Common myeloid progenitor, CD34-positive (primary cell): ENCODE measurements around the gene PNKD.

Experiments used
- CTCF ChIA-PET: fragments of 350-600 bp; sonication (Branson Sonifier 250); formaldehyde crosslinking; loops from one replicate; lab custom pipeline; 2021; ENCODE audit warnings: antibody characterized with exemption; lab: Charles Lee
- POLR2A ChIA-PET: fragments of 350-600 bp; sonication (Branson Sonifier 250); formaldehyde crosslinking; loops from one replicate; lab custom pipeline; 2021; ENCODE audit warnings: antibody characterized with exemption; lab: Charles Lee
- DNase-seq, 3 donors: peaks; one replicate each; pipeline versions ENCODE4 v3.0.0 to v3.0.0-alpha.2; 2013
- H3K27ac ChIP-seq, 2 experiments: 1 replicate in 1 of 2; 2 replicates in 1 of 2; pipeline ENCODE4 v1.7.0; 2013; ENCODE audit warnings: inconsistent platforms in 2 of 2, low read length in 2 of 2, mild to moderate bottlenecking in 2 of 2, low read depth in 1 of 2, moderate library complexity in 1 of 2; ENCODE audit not compliant: severe bottlenecking in 2 of 2, insufficient read depth in 1 of 2, poor library complexity in 1 of 2
- H3K27me3 ChIP-seq, 5 experiments: replicated peaks in 2 of 5; 1 replicate in 3 of 5; 2 replicates in 2 of 5; pipeline versions ENCODE4 v1.6.1 to v1.7.0; 2013; ENCODE audit warnings: low read length in 4 of 5, mild to moderate bottlenecking in 2 of 5, moderate library complexity in 2 of 5, inconsistent platforms in 1 of 5; ENCODE audit not compliant: insufficient read depth in 5 of 5, control insufficient read depth in 4 of 5
- H3K36me3 ChIP-seq, 4 experiments: 1 replicate in 2 of 4; 2 replicates in 2 of 4; pipeline versions ENCODE4 v1.6.1 to v1.7.0; 2013; ENCODE audit warnings: low read length in 3 of 4, control low read depth in 1 of 4, mild to moderate bottlenecking in 1 of 4; ENCODE audit not compliant: control insufficient read depth in 4 of 4, insufficient read depth in 4 of 4
- H3K4me1 ChIP-seq, 4 experiments: 1 replicate in 3 of 4; 2 replicates in 1 of 4; pipeline versions ENCODE4 v1.6.1 to v1.7.1; 2013; ENCODE audit warnings: low read length in 3 of 4, mild to moderate bottlenecking in 3 of 4, control low read depth in 1 of 4, inconsistent platforms in 1 of 4, moderate library complexity in 1 of 4; ENCODE audit not compliant: control insufficient read depth in 4 of 4, insufficient read depth in 4 of 4; ENCODE audit errors: control extremely low read depth in 1 of 4
- H3K4me3 ChIP-seq, 7 experiments: 1 replicate in 4 of 7; 2 replicates in 3 of 7; pipeline versions ENCODE4 v1.5.1 to v1.7.0; 2013; ENCODE audit warnings: mild to moderate bottlenecking in 7 of 7, low read length in 6 of 7, moderate library complexity in 6 of 7, inconsistent platforms in 2 of 7, low read depth in 2 of 7, control low read depth in 1 of 7; ENCODE audit not compliant: insufficient read depth in 4 of 7, control insufficient read depth in 1 of 7; ENCODE audit errors: extremely low read depth in 1 of 7
- H3K9me3 ChIP-seq, 5 experiments: 1 replicate in 4 of 5; 2 replicates in 1 of 5; pipeline versions ENCODE4 v1.6.1 to v1.7.1; 2013; ENCODE audit warnings: low read length in 4 of 5, mild to moderate bottlenecking in 2 of 5, inconsistent platforms in 1 of 5, low read depth in 1 of 5, moderate library complexity in 1 of 5; ENCODE audit not compliant: control insufficient read depth in 4 of 5, insufficient read depth in 2 of 5; ENCODE audit errors: control extremely low read depth in 1 of 5
- WGBS: methylation state at CpG from one replicate; pipeline ENCODE4 v1.1.5; 2013; ENCODE audit not compliant: insufficient coverage; 5-methylcytosine and 5-hydroxymethylcytosine counted together

Gene PNKD

GRCh38 chr2:218236829-218237228, 33.5 kb upstream of the PNKD start:
- Histone ChIP-seq H3K4me3 (no peak overlapping the region), H3K36me3 (peaks cover 37 to 89% (median 65%) of the 10 kb centered on the region in 4 experiments), H3K27ac (no peak overlapping the region), H3K9me3 (no peaks in the 10 kb centered on the region), H3K27me3 (no peaks in the 10 kb centered on the region), H3K4me1 (no peaks in the 10 kb centered on the region)
- WGBS = 96% methylated on average over 3 of the region's 4 CpGs
- ChIA-PET CTCF (interaction anchor here (1.1 kb wide), 1 partner anchor 34 kb away, joined by 3 read pairs; the partner anchor contains the start of genes AAMP and PNKD), POLR2A (no interaction called here)
- no peak for DNase-seq

- WGBS = no CpG with 5 or more reads among the region's 1 CpG
- ChIA-PET CTCF (interaction anchor here (1.7 kb wide), 1 partner anchor 51 kb away, joined by 6 read pairs; no protein-coding TSS in a partner anchor), POLR2A (no interaction called here)
- no peak for DNase-seq
- H3K36me3 ChIP-seq = peaks cover 35 to 91% (median 67%) of the 10 kb centered on the region in 4 experiments
- H3K4me3 ChIP-seq = no peak overlapping the region
- no peaks in the 10 kb centered on the region for H3K9me3 ChIP-seq
- no peak overlapping the region for H3K27ac ChIP-seq
- H3K4me1 ChIP-seq = no peaks in the 10 kb centered on the region
- H3K27me3 ChIP-seq = no peaks in the 10 kb centered on the region
Observed at GRCh38 chr2:218238887-218239286, 31.4 kb upstream of the PNKD start.

GRCh38 chr2:218244204-218244603, 26.1 kb upstream of the PNKD start:
- Histone ChIP-seq H3K36me3 (peaks cover 31 to 91% (median 70%) of the 10 kb centered on the region in 4 experiments), H3K27me3 (no peaks in the 10 kb centered on the region), H3K9me3 (no peaks in the 10 kb centered on the region), H3K4me3 (no peak overlapping the region), H3K27ac (no peak overlapping the region), H3K4me1 (no peaks in the 10 kb centered on the region)
- ChIA-PET POLR2A (interaction anchor here (1.5 kb wide), 1 partner anchor 13 kb away, joined by 3 read pairs; no protein-coding TSS in a partner anchor), CTCF (interaction anchor here (1.0 to 3.6 kb wide), 7 partner anchors 9 to 59 kb away, joined by 3 to 18 read pairs (median 5); no protein-coding TSS in a partner anchor)
- no peak for DNase-seq
- 100% methylated on average over 1 of the region's 1 CpG for WGBS

GRCh38 chr2:218244665-218245064, 25.7 kb upstream of the PNKD start:
- no peak overlapping the region for H3K27ac ChIP-seq
- H3K27me3 ChIP-seq = no peaks in the 10 kb centered on the region
- H3K36me3 ChIP-seq = peaks cover 33 to 92% (median 71%) of the 10 kb centered on the region in 4 experiments
- no peaks in the 10 kb centered on the region for H3K4me1 ChIP-seq
- POLR2A ChIA-PET = interaction anchor here (1.5 kb wide), 1 partner anchor 12 kb away, joined by 3 read pairs; no protein-coding TSS in a partner anchor
- no peaks in the 10 kb centered on the region for H3K9me3 ChIP-seq
- H3K4me3 ChIP-seq = no peak overlapping the region
- CTCF ChIA-PET = interaction anchor here (1.2 to 3.6 kb wide), 5 partner anchors 8 to 59 kb away, joined by 3 to 18 read pairs (median 5); no protein-coding TSS in a partner anchor
- WGBS = 100% methylated on average over 1 of the region's 2 CpGs
- DNase-seq = no peak

- WGBS = 98% methylated on average over 4 of the region's 5 CpGs
- ChIA-PET POLR2A (interaction anchor here (1.5 kb wide), 1 partner anchor 12 kb away, joined by 3 read pairs; no protein-coding TSS in a partner anchor), CTCF (interaction anchor here (0.7 to 3.6 kb wide), 5 partner anchors 10 to 60 kb away, joined by 3 to 18 read pairs (median 4); no protein-coding TSS in a partner anchor)
- DNase-seq = no peak
- Histone ChIP-seq H3K4me1 (no peaks in the 10 kb centered on the region), H3K4me3 (no peak overlapping the region), H3K36me3 (peaks cover 34 to 93% (median 74%) of the 10 kb centered on the region in 4 experiments), H3K27me3 (no peaks in the 10 kb centered on the region), H3K27ac (no peak overlapping the region), H3K9me3 (no peaks in the 10 kb centered on the region)
Observed at GRCh38 chr2:218245214-218245613, 25.1 kb upstream of the PNKD start.

- 95% methylated on average over 13 of the region's 13 CpGs for WGBS
Observed at GRCh38 chr2:218249691-218250090, 20.6 kb upstream of the PNKD start.

More at GRCh38 chr2:218249691-218250090, 20.6 kb upstream of the PNKD start:
- Histone ChIP-seq H3K27ac (no peak overlapping the region), H3K4me1 (peaks cover 0 to 13% (median 9%) of the 10 kb centered on the region in 4 experiments), H3K4me3 (no peak overlapping the region), H3K9me3 (no peaks in the 10 kb centered on the region), H3K27me3 (no peaks in the 10 kb centered on the region), H3K36me3 (peaks cover 49 to 94% (median 68%) of the 10 kb centered on the region in 4 experiments)
- DNase-seq = no peak
- ChIA-PET POLR2A (no interaction called here), CTCF (no interaction called here)
